ENCODE measurements around the gene BRS3. TPM values are rescaled to one million over a fixed set of nuclear protein-coding genes. Genes with fewer than 3 reads are reported as not detected.

Gene BRS3
- total RNA-seq, 1 donor from 2014 or later, result not detected

- intact Hi-C loops (cut with micrococcal nuclease), result loop anchor here (2.0 to 10.0 kb wide), 4 partner anchors 79 to 525 kb away; partner anchors contain the start of gene MMGT1
- Mint-ChIP-seq H3K36me3 (ENCODE audit: low read depth) (peaks cover 20% of the 10 kb centered on the region), H3K27me3 (ENCODE audit: low read depth) (no peaks in the 10 kb centered on the region), H3K9me3 (no peaks in the 10 kb centered on the region), H3K4me3 (ENCODE audit: low read depth) (peak within 1 kb of the TSS; percentile 93), H3K4me1 (ENCODE audit: low read depth) (peaks cover 11% of the 10 kb centered on the region), H3K27ac (peak within 1 kb of the TSS; percentile 95)
- DNase-seq (ENCODE audit: low spot score), result no peak
These were observed 9.9 kb downstream of the BRS3 start, which contains the start of gene HTATSF1 for GRCh38 chrX:136497556-136498052. TSS of gene HTATSF1 (plus strand) at chrX:136497592. CDS start at chrX:136497685, 93 bp downstream.

GRCh38 chrX:136519069-136519468 lies 31.3 kb downstream of the BRS3 start:
- Mint-ChIP-seq H3K36me3 (ENCODE audit: low read depth) (peaks cover 8% of the 10 kb centered on the region), H3K27ac (no peak overlapping the region), H3K4me3 (ENCODE audit: low read depth) (no peak overlapping the region), H3K9me3 (peaks cover 5% of the 10 kb centered on the region), H3K27me3 (ENCODE audit: low read depth) (peaks cover 2% of the 10 kb centered on the region), H3K4me1 (ENCODE audit: low read depth) (peaks cover 3% of the 10 kb centered on the region)
- intact Hi-C loops (cut with micrococcal nuclease), result no loop called here
- DNase-seq (ENCODE audit: low spot score), result no peak

- Mint-ChIP-seq H3K36me3 (ENCODE audit: low read depth) (no peaks in the 10 kb centered on the region), H3K27me3 (ENCODE audit: low read depth) (peaks cover 4% of the 10 kb centered on the region), H3K27ac (no peak overlapping the region), H3K4me1 (ENCODE audit: low read depth) (peaks cover 3% of the 10 kb centered on the region), H3K4me3 (ENCODE audit: low read depth) (no peak overlapping the region), H3K9me3 (no peaks in the 10 kb centered on the region)
- intact Hi-C loops (cut with micrococcal nuclease), result no loop called here
- DNase-seq (ENCODE audit: low spot score), result no peak
These were observed 36.0 kb downstream of the BRS3 start for GRCh38 chrX:136523770-136524169.

- DNase-seq (ENCODE audit: low spot score), result no peak
- Mint-ChIP-seq H3K9me3 (no peaks in the 10 kb centered on the region), H3K27me3 (ENCODE audit: low read depth) (peaks cover 2% of the 10 kb centered on the region), H3K4me1 (ENCODE audit: low read depth) (peaks cover 5% of the 10 kb centered on the region), H3K27ac (no peak overlapping the region), H3K4me3 (ENCODE audit: low read depth) (no peak overlapping the region), H3K36me3 (ENCODE audit: low read depth) (no peaks in the 10 kb centered on the region)
- intact Hi-C loops (cut with micrococcal nuclease), result no loop called here
These were observed 38.2 kb downstream of the BRS3 start for GRCh38 chrX:136525738-136526606.

GRCh38 chrX:136528645-136529315 lies 41.0 kb downstream of the BRS3 start:
- no peak for DNase-seq (ENCODE audit: low spot score)
- Mint-ChIP-seq H3K4me3 (ENCODE audit: low read depth) (no peak overlapping the region), H3K4me1 (ENCODE audit: low read depth) (peaks cover 2% of the 10 kb centered on the region), H3K36me3 (ENCODE audit: low read depth) (no peaks in the 10 kb centered on the region), H3K27ac (no peak overlapping the region), H3K9me3 (no peaks in the 10 kb centered on the region), H3K27me3 (ENCODE audit: low read depth) (peaks cover 8% of the 10 kb centered on the region)
- intact Hi-C loops (cut with micrococcal nuclease), result no loop called here

- intact Hi-C loops (cut with micrococcal nuclease), result no loop called here
- DNase-seq (ENCODE audit: low spot score), result no peak
- Mint-ChIP-seq H3K9me3 (no peaks in the 10 kb centered on the region), H3K36me3 (ENCODE audit: low read depth) (no peaks in the 10 kb centered on the region), H3K4me3 (ENCODE audit: low read depth) (no peak overlapping the region), H3K27ac (no peak overlapping the region), H3K4me1 (ENCODE audit: low read depth) (peaks cover 2% of the 10 kb centered on the region), H3K27me3 (ENCODE audit: low read depth) (peaks cover 8% of the 10 kb centered on the region)
These were observed 42.0 kb downstream of the BRS3 start for GRCh38 chrX:136529795-136530194.

- Mint-ChIP-seq H3K4me1 (ENCODE audit: low read depth) (peaks cover 2% of the 10 kb centered on the region), H3K36me3 (ENCODE audit: low read depth) (no peaks in the 10 kb centered on the region), H3K27ac (no peak within 1 kb of the TSS), H3K9me3 (no peaks in the 10 kb centered on the region), H3K4me3 (ENCODE audit: low read depth) (no peak within 1 kb of the TSS), H3K27me3 (ENCODE audit: low read depth) (peaks cover 11% of the 10 kb centered on the region)
- intact Hi-C loops (cut with micrococcal nuclease), result no loop called here
- no peak for DNase-seq (ENCODE audit: low spot score)
These were observed 44.2 kb downstream of the BRS3 start, which contains the start of gene VGLL1 for GRCh38 chrX:136531951-136532350. TSS of gene VGLL1 (plus strand) at chrX:136532215. CDS start at chrX:136536021, 3,806 bp downstream.

GRCh38 chrX:136534131-136534530 lies 46.4 kb downstream of the BRS3 start:
- H3K27ac Mint-ChIP-seq, result no peak overlapping the region
- peaks cover 9% of the 10 kb centered on the region for H3K27me3 Mint-ChIP-seq (ENCODE audit: low read depth)
- H3K36me3 Mint-ChIP-seq (ENCODE audit: low read depth), result no peaks in the 10 kb centered on the region
- DNase-seq (ENCODE audit: low spot score), result no peak
- intact Hi-C loops (cut with micrococcal nuclease), result no loop called here
- no peak overlapping the region for H3K4me3 Mint-ChIP-seq (ENCODE audit: low read depth)
- peaks cover 6% of the 10 kb centered on the region for H3K4me1 Mint-ChIP-seq (ENCODE audit: low read depth)
- no peaks in the 10 kb centered on the region for H3K9me3 Mint-ChIP-seq

GRCh38 chrX:136538811-136539210 lies 51.1 kb downstream of the BRS3 start:
- no peak overlapping the region for H3K4me3 Mint-ChIP-seq (ENCODE audit: low read depth)
- DNase-seq (ENCODE audit: low spot score), result no peak
- intact Hi-C loops (cut with micrococcal nuclease), result no loop called here
- H3K9me3 Mint-ChIP-seq, result no peaks in the 10 kb centered on the region
- H3K36me3 Mint-ChIP-seq (ENCODE audit: low read depth), result no peaks in the 10 kb centered on the region
- H3K4me1 Mint-ChIP-seq (ENCODE audit: low read depth), result peaks cover 8% of the 10 kb centered on the region
- no peak overlapping the region for H3K27ac Mint-ChIP-seq
- peaks cover 9% of the 10 kb centered on the region for H3K27me3 Mint-ChIP-seq (ENCODE audit: low read depth)

- DNase-seq (ENCODE audit: low spot score), result no peak
- H3K4me3 Mint-ChIP-seq (ENCODE audit: low read depth), result no peak overlapping the region
- no peaks in the 10 kb centered on the region for H3K9me3 Mint-ChIP-seq
- no peak overlapping the region for H3K27ac Mint-ChIP-seq
- intact Hi-C loops (cut with micrococcal nuclease), result no loop called here
- H3K27me3 Mint-ChIP-seq (ENCODE audit: low read depth), result peaks cover 9% of the 10 kb centered on the region
- H3K36me3 Mint-ChIP-seq (ENCODE audit: low read depth), result no peaks in the 10 kb centered on the region
- H3K4me1 Mint-ChIP-seq (ENCODE audit: low read depth), result peaks cover 15% of the 10 kb centered on the region
These were observed 52.5 kb downstream of the BRS3 start for GRCh38 chrX:136540226-136540625.

GRCh38 chrX:136541294-136541693 lies 53.5 kb downstream of the BRS3 start:
- intact Hi-C loops (cut with micrococcal nuclease), result no loop called here
- Mint-ChIP-seq H3K27me3 (ENCODE audit: low read depth) (peaks cover 9% of the 10 kb centered on the region), H3K9me3 (no peaks in the 10 kb centered on the region), H3K27ac (no peak overlapping the region), H3K36me3 (ENCODE audit: low read depth) (no peaks in the 10 kb centered on the region), H3K4me3 (ENCODE audit: low read depth) (no peak overlapping the region), H3K4me1 (ENCODE audit: low read depth) (peaks cover 23% of the 10 kb centered on the region)
- DNase-seq (ENCODE audit: low spot score), result no peak

- Mint-ChIP-seq H3K4me1 (ENCODE audit: low read depth) (peaks cover 33% of the 10 kb centered on the region), H3K4me3 (ENCODE audit: low read depth) (no peak overlapping the region), H3K27me3 (ENCODE audit: low read depth) (peaks cover 6% of the 10 kb centered on the region), H3K36me3 (ENCODE audit: low read depth) (no peaks in the 10 kb centered on the region), H3K9me3 (no peaks in the 10 kb centered on the region), H3K27ac (no peak overlapping the region)
- DNase-seq (ENCODE audit: low spot score), result no peak
- intact Hi-C loops (cut with micrococcal nuclease), result no loop called here
These were observed 54.5 kb downstream of the BRS3 start for GRCh38 chrX:136542281-136542680.
